HepG2 (cell line): Measurements from ENCODE around the gene MPIG6B. TPM values are rescaled to one million over a fixed set of nuclear protein-coding genes. Genes with fewer than 3 reads are reported as not detected.

Experiments
- JUN ChIP-seq: sonication (generic); formaldehyde crosslinking; IDR thresholded peaks from 2 replicates; pipeline ENCODE4 v1.4.0; 2020; ENCODE audit warnings: mild to moderate bottlenecking, missing genetic modification reagents
- KMT2A ChIP-seq: sonication (generic); formaldehyde crosslinking; IDR thresholded peaks from 2 replicates; pipeline ENCODE4 v1.4.0; 2020; ENCODE audit warnings: missing genetic modification reagents
- ZNF281 ChIP-seq: sonication (generic); formaldehyde crosslinking; IDR thresholded peaks from 2 replicates; pipeline ENCODE4 v1.4.0; 2020; ENCODE audit warnings: missing genetic modification reagents, borderline replicate concordance
- ZNF468 ChIP-seq: sonication (generic); formaldehyde crosslinking; IDR thresholded peaks from 2 replicates; pipeline ENCODE4 v1.8.0; 2022; ENCODE audit warnings: mild to moderate bottlenecking, moderate library complexity, missing genetic modification reagents
- ZNF775 ChIP-seq: sonication (generic); formaldehyde crosslinking; IDR thresholded peaks from 2 replicates; pipeline ENCODE4 v1.4.0; 2020; ENCODE audit warnings: missing genetic modification reagents, mild to moderate bottlenecking, moderate library complexity, borderline replicate concordance
- ZSCAN25 ChIP-seq: sonication (generic); formaldehyde crosslinking; IDR thresholded peaks from 2 replicates; pipeline ENCODE4 v1.8.0; 2022; ENCODE audit warnings: mild to moderate bottlenecking, missing genetic modification reagents
- polyA plus RNA-seq, 8 experiments: library from polyadenylated mRNA; depleted of rRNA in 3 of 8; stranded (reverse) in 7 of 8; unstranded in 1 of 8; fragments of >200 nt; fragmentation: Illumina TruSeq in 4 of 8; extraction: Trizol in 4 of 8; gene quantifications; 2 replicates each; pipeline versions ENCODE4 v1.2.1 to v1.2.3, GENCODE V29; 2011 to 2016; ENCODE audit warnings: low read depth in 4 of 8, missing spikeins in 1 of 8, mixed read lengths in 1 of 8; ENCODE audit not compliant: insufficient read depth in 1 of 8
- total RNA-seq, 5 experiments: library from RNA; depleted of rRNA; stranded (reverse); fragments of >200 nt; fragmentation: Illumina TruSeq; extraction: Trizol; gene quantifications; 2 replicates each; pipeline ENCODE4 v1.2.3, GENCODE V29; 2016; ENCODE audit warnings: low read depth in 1 of 5
- TF ChIP-seq, protein P1 (sequence below): sonication (generic); formaldehyde crosslinking; IDR thresholded peaks from 2 replicates; pipeline ENCODE4 v1.5.0; 2020; ENCODE audit warnings: mild to moderate bottlenecking, missing genetic modification reagents, borderline replicate concordance
- TF ChIP-seq, protein P2 (sequence below): sonication (generic); formaldehyde crosslinking; IDR thresholded peaks from 2 replicates; pipeline ENCODE4 v1.4.0; 2020; ENCODE audit warnings: low read depth, missing genetic modification reagents

The MPIG6B gene
- total and polyA plus RNA-seq, 2 of the 13 experiments (the other 11 are each of a cell fraction or from before 2014, with no cell fraction given) = not detected

GRCh38 chr6:31765910-31766794 is 43.0 kb downstream of the MPIG6B start (continued):
- TF ChIP-seq, protein P1, sequence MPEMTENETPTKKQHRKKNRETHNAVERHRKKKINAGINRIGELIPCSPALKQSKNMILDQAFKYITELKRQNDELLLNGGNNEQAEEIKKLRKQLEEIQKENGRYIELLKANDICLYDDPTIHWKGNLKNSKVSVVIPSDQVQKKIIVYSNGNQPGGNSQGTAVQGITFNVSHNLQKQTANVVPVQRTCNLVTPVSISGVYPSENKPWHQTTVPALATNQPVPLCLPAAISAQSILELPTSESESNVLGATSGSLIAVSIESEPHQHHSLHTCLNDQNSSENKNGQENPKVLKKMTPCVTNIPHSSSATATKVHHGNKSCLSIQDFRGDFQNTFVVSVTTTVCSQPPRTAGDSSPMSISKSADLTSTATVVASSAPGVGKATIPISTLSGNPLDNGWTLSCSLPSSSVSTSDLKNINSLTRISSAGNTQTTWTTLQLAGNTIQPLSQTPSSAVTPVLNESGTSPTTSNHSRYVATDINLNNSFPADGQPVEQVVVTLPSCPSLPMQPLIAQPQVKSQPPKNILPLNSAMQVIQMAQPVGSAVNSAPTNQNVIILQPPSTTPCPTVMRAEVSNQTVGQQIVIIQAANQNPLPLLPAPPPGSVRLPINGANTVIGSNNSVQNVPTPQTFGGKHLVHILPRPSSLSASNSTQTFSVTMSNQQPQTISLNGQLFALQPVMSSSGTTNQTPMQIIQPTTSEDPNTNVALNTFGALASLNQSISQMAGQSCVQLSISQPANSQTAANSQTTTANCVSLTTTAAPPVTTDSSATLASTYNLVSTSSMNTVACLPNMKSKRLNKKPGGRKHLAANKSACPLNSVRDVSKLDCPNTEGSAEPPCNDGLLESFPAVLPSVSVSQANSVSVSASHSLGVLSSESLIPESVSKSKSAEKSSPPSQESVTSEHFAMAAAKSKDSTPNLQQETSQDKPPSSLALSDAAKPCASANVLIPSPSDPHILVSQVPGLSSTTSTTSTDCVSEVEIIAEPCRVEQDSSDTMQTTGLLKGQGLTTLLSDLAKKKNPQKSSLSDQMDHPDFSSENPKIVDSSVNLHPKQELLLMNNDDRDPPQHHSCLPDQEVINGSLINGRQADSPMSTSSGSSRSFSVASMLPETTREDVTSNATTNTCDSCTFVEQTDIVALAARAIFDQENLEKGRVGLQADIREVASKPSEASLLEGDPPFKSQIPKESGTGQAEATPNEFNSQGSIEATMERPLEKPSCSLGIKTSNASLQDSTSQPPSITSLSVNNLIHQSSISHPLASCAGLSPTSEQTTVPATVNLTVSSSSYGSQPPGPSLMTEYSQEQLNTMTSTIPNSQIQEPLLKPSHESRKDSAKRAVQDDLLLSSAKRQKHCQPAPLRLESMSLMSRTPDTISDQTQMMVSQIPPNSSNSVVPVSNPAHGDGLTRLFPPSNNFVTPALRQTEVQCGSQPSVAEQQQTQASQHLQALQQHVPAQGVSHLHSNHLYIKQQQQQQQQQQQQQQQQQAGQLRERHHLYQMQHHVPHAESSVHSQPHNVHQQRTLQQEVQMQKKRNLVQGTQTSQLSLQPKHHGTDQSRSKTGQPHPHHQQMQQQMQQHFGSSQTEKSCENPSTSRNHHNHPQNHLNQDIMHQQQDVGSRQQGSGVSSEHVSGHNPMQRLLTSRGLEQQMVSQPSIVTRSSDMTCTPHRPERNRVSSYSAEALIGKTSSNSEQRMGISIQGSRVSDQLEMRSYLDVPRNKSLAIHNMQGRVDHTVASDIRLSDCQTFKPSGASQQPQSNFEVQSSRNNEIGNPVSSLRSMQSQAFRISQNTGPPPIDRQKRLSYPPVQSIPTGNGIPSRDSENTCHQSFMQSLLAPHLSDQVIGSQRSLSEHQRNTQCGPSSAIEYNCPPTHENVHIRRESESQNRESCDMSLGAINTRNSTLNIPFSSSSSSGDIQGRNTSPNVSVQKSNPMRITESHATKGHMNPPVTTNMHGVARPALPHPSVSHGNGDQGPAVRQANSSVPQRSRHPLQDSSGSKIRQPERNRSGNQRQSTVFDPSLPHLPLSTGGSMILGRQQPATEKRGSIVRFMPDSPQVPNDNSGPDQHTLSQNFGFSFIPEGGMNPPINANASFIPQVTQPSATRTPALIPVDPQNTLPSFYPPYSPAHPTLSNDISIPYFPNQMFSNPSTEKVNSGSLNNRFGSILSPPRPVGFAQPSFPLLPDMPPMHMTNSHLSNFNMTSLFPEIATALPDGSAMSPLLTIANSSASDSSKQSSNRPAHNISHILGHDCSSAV = no peak
- TF ChIP-seq JUN (no peak), ZNF281 (CRISPR knock-in tag) (no peak), ZNF468 (CRISPR knock-in tag) (no peak), KMT2A (CRISPR knock-in tag) (0 out of 2 replicates have a peak, but pooled peaks have one; percentile 18), ZSCAN25 (CRISPR knock-in tag) (peak; percentile 85), ZNF775 (CRISPR knock-in tag) (no peak)
- TF ChIP-seq, protein P2, sequence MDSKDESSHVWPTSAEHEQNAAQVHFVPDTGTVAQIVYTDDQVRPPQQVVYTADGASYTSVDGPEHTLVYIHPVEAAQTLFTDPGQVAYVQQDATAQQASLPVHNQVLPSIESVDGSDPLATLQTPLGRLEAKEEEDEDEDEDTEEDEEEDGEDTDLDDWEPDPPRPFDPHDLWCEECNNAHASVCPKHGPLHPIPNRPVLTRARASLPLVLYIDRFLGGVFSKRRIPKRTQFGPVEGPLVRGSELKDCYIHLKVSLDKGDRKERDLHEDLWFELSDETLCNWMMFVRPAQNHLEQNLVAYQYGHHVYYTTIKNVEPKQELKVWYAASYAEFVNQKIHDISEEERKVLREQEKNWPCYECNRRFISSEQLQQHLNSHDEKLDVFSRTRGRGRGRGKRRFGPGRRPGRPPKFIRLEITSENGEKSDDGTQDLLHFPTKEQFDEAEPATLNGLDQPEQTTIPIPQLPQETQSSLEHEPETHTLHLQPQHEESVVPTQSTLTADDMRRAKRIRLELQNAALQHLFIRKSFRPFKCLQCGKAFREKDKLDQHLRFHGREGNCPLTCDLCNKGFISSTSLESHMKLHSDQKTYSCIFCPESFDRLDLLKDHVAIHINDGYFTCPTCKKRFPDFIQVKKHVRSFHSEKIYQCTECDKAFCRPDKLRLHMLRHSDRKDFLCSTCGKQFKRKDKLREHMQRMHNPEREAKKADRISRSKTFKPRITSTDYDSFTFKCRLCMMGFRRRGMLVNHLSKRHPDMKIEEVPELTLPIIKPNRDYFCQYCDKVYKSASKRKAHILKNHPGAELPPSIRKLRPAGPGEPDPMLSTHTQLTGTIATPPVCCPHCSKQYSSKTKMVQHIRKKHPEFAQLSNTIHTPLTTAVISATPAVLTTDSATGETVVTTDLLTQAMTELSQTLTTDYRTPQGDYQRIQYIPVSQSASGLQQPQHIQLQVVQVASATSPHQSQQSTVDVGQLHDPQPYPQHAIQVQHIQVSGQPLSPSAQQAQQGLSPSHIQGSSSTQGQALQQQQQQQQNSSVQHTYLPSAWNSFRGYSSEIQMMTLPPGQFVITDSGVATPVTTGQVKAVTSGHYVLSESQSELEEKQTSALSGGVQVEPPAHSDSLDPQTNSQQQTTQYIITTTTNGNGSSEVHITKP (CRISPR knock-in tag) = peak; percentile 63; the same call in 1 of the 2 replicates
